Progenitor cell of endocrine pancreas (in vitro differentiated cells): ENCODE results near the gene OR1J4. TPM values are rescaled to one million over a fixed set of nuclear protein-coding genes. Genes with fewer than 3 reads are reported as not detected.
A peak's percentile ranks its signal among the peaks of the same experiment; 100 is the strongest.

Experiments used
- DNase-seq: peaks from one replicate; pipeline ENCODE4 v3.0.0; 2021; ENCODE audit warnings: low spot score; ENCODE audit not compliant: unreplicated experiment
- H3K27ac Mint-ChIP-seq: 2 replicates; pipeline ENCODE4 v1.8.0; 2021; ENCODE audit warnings: mild to moderate bottlenecking, moderate library complexity, mixed read lengths
- H3K27me3 Mint-ChIP-seq: 2 replicates; pipeline ENCODE4 v1.8.0; 2021; ENCODE audit warnings: mixed read lengths
- H3K36me3 Mint-ChIP-seq: 2 replicates; pipeline ENCODE4 v1.8.0; 2022; ENCODE audit warnings: mixed read lengths; ENCODE audit not compliant: insufficient read depth
- H3K4me1 Mint-ChIP-seq: 2 replicates; pipeline ENCODE4 v1.8.0; 2021; ENCODE audit warnings: low read depth, mixed read lengths
- H3K4me3 Mint-ChIP-seq: 2 replicates; pipeline ENCODE4 v1.8.0; 2021; ENCODE audit warnings: low read depth, mild to moderate bottlenecking, moderate library complexity, mixed read lengths
- H3K9me3 Mint-ChIP-seq: 2 replicates; pipeline ENCODE4 v1.8.0; 2021; ENCODE audit warnings: low read depth, mixed read lengths
- total RNA-seq: library from RNA; stranded (reverse); gene quantifications from 2 replicates; pipeline ENCODE4 v1.2.1, GENCODE V29; 2021
- TF ChIP-seq, protein P1 (sequence below): fragments of 200-600 bp; sonication (generic); IDR thresholded peaks from one replicate; pipeline ENCODE4 v1.5.0; 2021; ENCODE audit warnings: antibody characterized with exemption, mild to moderate bottlenecking; ENCODE audit not compliant: unreplicated experiment

The OR1J4 gene
- total RNA-seq, 1 donor from 2014 or later, result not detected

DNA sequence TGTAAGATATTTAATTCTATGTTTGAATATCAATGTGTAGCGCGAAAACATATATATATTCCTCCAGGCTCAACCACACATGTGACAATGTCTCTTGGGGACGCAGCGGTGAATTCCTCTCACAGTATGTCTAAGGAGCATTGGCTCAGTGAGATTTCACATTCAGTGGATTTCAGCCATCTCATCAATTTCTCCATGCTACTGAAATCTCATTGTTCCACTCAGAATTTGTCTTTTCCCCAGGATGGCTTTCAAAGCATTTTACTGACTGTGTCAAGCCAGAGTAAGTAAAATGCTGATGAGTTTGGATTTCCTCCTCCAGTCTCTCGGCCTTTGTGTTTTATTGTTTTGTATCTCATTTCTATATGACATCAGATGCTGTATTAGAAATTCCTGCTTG is 39.9 kb upstream of the OR1J4 start:
- H3K4me3 Mint-ChIP-seq, result no peak overlapping the region
- peaks cover 6% of the 10 kb centered on the region for H3K9me3 Mint-ChIP-seq
- no peaks in the 10 kb centered on the region for H3K36me3 Mint-ChIP-seq
- DNase-seq, result no peak
- H3K4me1 Mint-ChIP-seq, result no peaks in the 10 kb centered on the region
- peaks cover 14% of the 10 kb centered on the region for H3K27me3 Mint-ChIP-seq
- TF ChIP-seq, protein P1, sequence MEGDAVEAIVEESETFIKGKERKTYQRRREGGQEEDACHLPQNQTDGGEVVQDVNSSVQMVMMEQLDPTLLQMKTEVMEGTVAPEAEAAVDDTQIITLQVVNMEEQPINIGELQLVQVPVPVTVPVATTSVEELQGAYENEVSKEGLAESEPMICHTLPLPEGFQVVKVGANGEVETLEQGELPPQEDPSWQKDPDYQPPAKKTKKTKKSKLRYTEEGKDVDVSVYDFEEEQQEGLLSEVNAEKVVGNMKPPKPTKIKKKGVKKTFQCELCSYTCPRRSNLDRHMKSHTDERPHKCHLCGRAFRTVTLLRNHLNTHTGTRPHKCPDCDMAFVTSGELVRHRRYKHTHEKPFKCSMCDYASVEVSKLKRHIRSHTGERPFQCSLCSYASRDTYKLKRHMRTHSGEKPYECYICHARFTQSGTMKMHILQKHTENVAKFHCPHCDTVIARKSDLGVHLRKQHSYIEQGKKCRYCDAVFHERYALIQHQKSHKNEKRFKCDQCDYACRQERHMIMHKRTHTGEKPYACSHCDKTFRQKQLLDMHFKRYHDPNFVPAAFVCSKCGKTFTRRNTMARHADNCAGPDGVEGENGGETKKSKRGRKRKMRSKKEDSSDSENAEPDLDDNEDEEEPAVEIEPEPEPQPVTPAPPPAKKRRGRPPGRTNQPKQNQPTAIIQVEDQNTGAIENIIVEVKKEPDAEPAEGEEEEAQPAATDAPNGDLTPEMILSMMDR, result no peak
- no peak overlapping the region for H3K27ac Mint-ChIP-seq

DNA sequence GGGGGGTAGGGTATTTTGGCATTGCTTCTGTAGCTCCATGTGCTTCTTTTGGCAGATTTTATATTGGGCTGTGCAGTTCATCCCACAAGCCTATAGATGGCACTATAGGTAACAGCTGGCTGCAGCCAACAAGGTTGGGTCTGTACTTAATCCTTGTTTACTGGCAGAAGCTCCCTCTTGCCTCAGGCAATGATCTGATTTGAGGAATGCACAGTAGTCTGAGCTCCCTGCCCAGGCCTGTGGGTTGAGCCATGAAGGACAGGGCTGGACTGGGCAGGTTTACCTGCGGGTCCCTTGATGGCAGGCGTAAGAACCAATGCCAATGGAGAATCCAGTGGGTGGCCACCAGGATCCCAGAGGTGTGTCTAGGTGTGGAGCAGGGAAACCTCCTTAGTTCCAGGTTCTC is 20.1 kb upstream of the OR1J4 start:
- no peak for DNase-seq
- TF ChIP-seq, protein P1, result peak; percentile 54
- Mint-ChIP-seq H3K27me3 (peaks cover 36% of the 10 kb centered on the region), H3K27ac (no peak overlapping the region), H3K36me3 (no peaks in the 10 kb centered on the region), H3K4me3 (no peak overlapping the region), H3K4me1 (no peaks in the 10 kb centered on the region), H3K9me3 (peaks cover 26% of the 10 kb centered on the region)

DNA sequence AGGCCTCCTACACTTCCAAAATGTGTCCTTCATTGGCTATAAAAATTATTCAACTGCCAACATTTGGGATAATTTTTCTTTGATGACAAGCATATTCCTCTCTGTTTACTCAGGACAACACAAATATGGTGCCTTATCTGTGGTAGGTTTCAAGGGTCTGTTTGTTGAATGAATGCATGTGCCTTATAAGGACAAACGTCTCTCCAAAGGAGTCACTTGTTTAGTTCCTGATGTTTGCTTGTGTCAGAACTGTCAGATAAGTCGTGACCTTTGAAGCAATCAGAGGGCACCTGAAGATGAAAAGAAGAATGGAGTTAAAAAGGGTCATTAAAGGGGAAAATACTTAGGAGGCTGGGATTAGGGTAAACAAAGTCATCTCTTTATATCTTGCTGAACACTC is 12.0 kb upstream of the OR1J4 start:
- H3K4me3 Mint-ChIP-seq, result no peak overlapping the region

DNA sequence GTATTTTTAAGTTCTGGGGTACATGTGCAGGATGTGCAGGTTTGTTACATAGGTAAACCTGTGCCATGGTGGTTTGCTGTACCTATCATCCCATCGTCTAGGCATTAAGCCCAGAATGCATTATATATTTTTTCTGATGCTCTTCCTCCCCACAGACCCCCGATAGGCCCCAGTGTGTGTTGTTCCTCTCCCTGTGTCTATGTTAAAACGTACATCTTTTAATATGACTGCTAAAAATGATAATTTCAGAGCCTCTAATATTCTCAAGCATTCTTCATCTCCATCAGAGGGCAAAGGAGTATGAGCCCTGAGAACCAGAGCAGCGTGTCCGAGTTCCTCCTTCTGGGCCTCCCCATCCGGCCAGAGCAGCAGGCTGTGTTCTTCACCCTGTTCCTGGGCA is 8.4 kb upstream of the OR1J4 start, which contains the start of gene OR1J2:
TSS of gene OR1J2 (plus strand) at position 301 of the 400 bp plus-strand sequence. CDS start at position 301, 0 bp downstream.
- TF ChIP-seq, protein P1, result no peak
- DNase-seq, result no peak
- Mint-ChIP-seq H3K9me3 (peaks cover 7% of the 10 kb centered on the region), H3K4me1 (peaks cover 7% of the 10 kb centered on the region), H3K27ac (no peak within 1 kb of the TSS), H3K36me3 (peaks cover 1% of the 10 kb centered on the region), H3K4me3 (no peak within 1 kb of the TSS), H3K27me3 (peaks cover 58% of the 10 kb centered on the region)

More for the DNA sequence above, 12.0 kb upstream of the OR1J4 start:
- DNase-seq, result no peak
- H3K27ac Mint-ChIP-seq, result no peak overlapping the region
- peaks cover 7% of the 10 kb centered on the region for H3K4me1 Mint-ChIP-seq
- H3K27me3 Mint-ChIP-seq, result peaks cover 58% of the 10 kb centered on the region
- peaks cover 14% of the 10 kb centered on the region for H3K9me3 Mint-ChIP-seq
- TF ChIP-seq, protein P1, result no peak
- peaks cover 1% of the 10 kb centered on the region for H3K36me3 Mint-ChIP-seq

DNA sequence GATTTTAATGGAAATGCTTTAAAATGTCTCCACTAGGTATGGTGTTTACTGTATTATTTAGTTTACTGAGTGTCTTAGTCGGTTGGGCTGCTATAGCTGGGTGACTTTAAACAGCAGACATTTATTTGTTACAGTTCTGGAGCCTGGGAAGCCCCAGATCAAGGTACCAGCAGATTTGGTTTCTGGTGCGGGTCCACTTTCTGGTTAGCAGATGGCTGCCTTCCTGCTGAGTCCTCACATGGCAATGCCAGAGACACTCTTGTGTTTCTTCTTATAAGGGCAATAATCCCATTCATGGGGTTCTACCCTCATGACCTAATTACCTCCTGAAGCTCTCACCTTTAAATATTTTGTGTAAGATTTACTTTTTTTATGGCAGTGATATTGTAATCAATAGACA is 715 bp upstream of the OR1J4 start:
- TF ChIP-seq, protein P1, result no peak
- Mint-ChIP-seq H3K4me1 (no peaks in the 10 kb centered on the region), H3K27ac (no peak overlapping the region), H3K27me3 (peaks cover 33% of the 10 kb centered on the region), H3K9me3 (peaks cover 10% of the 10 kb centered on the region), H3K36me3 (no peaks in the 10 kb centered on the region), H3K4me3 (no peak overlapping the region)
- DNase-seq, result no peak
